Head of caudate nucleus (tissue), 42 donors: Measurements from ENCODE around the gene SEC14L5.
"Not testable (repeated sequence)": the region's sequence is repeated elsewhere in the genome, so short reads cannot be mapped to it uniquely, and the experiment has no call there.

Experiments
- DNase-seq, 42 donors: peaks; one replicate each; pipeline versions ENCODE4 v3.0.0 to v3.0.0-alpha.2; 2020 to 2021; ENCODE audit warnings: mixed read lengths in 7 of 42
- intact Hi-C: fragments of 100-400 bp; cut with DNase I; formaldehyde crosslinking; loops from one replicate; pipeline ENCODE4 v1.15.0; 2022

The SEC14L5 gene

DNA sequence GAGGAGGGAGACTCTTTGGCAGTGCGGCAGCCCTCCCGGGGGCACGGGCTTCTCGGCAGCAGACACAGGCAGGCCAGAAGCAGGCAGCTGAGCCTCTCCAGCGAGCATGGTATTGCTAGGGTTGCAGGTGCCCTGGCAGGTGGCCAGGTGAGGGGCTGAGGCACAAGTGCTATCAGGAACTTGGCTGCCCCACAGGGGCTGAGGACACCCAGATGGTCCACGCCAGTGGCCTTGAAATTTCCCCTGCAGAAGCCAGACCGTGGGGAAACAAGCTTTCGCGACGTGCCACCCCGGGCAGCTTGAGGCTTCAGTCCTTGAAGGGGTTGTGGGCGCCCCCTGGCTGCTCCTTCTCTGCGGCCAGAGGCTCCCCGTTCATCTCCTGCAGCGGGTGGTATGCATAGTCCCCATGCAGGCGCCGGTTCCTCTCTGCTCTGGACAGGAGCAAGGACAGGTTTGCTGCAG lies 67.1 kb downstream of the SEC14L5 start:
- DNase-seq: peak; percentile 74 to 94 (median 84)
- intact Hi-C loops: no loop called here

DNA sequence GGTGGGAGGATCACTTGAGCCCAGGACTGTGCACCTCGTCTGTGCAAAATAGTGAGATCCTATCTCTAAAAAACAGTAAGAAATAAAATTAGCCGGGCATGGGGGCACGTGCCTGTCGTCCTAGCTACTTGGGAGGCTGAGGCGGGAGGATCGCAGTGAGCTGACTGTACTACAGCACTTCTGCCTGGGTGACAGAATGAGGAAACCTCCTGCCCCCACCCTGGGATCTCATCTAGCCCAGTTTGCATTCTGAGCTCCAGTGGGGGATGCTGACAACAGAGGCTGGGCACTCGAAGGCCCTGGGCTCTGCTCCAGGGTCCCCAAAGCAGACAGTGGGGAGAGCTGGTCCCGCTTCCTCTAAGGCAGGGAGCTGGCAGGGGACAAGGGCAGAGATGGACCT lies 68.5 kb downstream of the SEC14L5 start:
- intact Hi-C loops: no loop called here
- DNase-seq: peak in 7 of 42 donors; percentile 16 to 58 (median 30)

DNA sequence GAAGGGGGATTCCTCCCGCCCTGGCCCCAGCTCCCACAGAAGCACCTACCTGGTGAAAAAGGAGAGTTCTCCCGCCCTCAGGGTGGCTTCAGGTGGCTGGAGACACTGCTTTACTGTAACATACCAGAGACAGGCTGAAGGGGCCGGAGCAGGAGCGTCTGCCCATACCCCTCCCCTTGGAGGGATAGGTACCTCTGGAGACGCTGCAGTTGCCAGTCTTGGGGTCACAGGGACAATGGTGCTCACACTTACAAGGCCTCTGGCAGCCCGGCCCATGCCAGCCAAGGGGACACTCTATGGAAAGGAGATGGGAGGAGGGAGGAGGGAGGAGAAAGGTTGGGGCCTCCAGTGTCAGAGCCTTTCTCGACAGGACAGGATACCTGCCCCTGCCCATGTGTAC lies 69.0 kb downstream of the SEC14L5 start:
- intact Hi-C loops: no loop called here
- peak in 4 of 42 donors; percentile 6 to 32 (median 11) for DNase-seq

DNA sequence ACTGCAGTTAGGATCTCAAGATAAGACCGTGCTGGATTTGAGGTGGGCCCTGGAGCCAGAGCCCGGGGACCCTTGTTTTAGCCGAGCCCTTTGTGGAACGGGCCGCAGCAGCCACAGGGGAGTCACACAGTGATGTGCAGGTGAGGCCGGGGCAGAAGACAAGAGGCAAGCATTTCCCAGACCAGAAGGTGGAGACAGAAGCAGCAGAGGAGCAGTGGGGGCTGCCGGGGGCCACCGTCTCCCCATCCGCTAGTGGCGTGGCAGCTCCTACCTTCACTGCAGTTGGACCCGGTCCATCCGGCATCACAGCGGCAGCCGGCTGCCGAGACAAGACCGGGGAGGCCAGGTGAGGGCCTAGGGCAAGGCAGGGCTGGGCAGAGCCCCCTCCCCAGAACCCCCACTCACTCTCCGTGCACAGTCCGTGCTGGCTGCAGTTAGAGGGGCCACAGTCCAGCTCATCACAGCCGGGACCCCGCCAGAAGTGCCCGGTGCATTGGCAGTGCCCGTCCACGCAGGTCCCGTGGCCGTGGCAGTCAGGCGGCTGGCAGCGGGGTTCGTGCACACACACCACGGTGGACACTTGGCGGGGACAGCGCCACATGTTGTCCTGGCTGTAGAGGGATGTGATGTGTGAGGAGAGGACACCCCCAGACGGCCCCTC lies 69.6 kb downstream of the SEC14L5 start:
- DNase-seq: peak in 5 of 42 donors; percentile 5 to 38 (median 15)
- intact Hi-C loops: no loop called here

DNA sequence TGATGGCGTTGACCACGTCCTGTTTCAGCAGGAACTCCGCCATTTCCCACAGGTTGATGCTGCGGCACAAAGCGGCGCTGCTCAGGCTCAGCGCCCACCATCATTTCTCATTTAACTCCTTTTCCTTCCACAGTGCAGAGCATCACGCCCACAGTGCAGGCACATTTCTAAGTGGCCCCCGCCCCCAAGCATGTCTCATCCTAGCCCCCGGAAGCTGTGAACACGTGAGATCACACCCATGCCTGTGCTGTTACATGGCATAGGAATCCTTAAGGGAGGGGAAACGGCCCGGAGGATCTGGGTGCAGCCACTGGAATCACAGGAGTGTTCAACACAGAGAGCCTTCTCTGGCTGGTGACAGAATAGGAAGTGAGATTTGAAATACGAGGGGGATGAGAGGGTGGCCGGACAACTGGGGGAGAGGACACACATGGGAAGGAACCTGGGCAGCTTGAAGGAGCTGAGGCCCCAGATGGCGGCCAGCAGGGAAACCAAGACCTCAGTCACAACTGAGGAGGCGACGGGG lies 70.9 kb downstream of the SEC14L5 start:
- peak; percentile 50 to 93 (median 80) for DNase-seq
- intact Hi-C loops: no loop called here

DNA sequence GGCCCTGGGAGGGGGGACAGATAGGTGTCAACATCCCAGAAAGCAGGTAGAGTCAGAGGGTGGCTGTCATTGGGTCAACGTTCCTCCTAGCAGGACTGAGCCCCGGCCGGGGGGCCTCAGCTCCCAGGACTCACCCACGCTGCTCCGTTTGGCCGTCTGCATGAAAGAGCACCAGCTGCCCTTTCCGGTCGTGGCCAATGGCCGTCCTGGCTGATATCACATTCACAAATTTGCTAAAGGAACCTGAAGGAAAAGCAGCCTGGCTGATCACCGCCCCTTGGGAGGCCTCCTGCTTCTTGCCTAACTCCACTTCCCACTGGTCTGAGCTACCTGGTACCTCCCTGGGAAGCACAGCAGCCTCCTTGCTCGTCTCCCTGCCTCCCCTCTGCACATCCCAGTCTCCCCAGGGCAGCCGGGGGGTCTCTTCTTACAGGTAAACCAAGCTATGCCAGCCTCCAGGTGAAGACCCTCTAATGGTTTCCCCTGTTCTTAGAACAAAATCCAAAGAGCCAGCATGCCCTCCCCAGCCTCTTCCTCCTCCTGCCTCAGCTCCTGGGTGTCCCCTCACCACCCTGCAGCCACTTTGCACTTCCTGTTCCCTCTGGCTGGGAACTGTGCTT lies 72.2 kb downstream of the SEC14L5 start:
- peak in 5 of 42 donors; percentile 1 to 28 (median 5) for DNase-seq

DNA sequence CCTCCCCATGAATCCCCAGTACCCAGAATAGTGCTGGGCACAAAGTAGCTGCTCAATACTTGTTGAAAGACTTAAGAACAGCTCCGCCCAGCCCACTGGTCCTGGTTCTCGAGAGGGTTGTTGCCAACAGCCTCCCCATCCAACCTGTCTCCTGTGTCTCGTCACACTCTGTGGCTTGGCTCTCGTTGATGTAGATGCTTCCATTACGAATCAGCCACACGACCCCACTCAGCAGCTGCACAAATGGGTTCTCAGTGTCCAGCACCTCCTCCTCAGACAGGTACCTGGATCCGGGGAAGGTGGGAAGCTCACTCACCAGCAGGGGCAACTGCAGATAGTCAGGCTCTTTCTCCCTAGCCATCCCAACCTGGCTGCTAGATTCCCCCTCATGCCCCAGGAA lies 73.5 kb downstream of the SEC14L5 start:
- intact Hi-C loops: loop anchor here (5.0 kb wide), 1 partner anchor 41 kb away; the partner anchor contains the start of gene ALG1
- peak in 7 of 42 donors; percentile 1 to 29 (median 8) for DNase-seq

More for the DNA sequence above, 72.2 kb downstream of the SEC14L5 start:
- intact Hi-C loops: loop anchor here (5.0 kb wide), 1 partner anchor 42 kb away; the partner anchor contains the start of gene ALG1

DNA sequence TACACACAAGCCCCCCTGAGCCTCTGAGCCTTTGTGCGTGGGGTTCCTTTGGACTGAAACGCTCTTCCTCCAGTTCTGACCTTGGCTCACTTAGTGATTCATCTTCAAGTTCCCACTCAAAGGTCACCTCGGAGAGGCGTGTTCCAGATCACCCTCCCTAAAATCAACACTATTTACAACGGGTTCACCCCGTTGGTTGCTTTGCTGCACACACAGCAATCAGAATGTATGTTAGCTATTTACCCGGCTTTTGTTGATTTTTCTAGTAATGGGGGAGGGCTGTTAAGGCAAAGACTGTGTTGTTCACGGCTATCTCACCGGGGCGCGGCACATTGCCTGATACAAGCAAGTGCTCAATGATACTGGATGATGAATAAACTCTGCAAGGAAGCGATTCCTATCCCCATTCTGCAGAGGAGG lies 74.6 kb downstream of the SEC14L5 start:
- DNase-seq: peak in 5 of 42 donors; percentile 4 to 19 (median 14)
- intact Hi-C loops: loop anchor here (5.0 kb wide), 1 partner anchor 40 kb away; the partner anchor contains the start of gene ALG1

DNA sequence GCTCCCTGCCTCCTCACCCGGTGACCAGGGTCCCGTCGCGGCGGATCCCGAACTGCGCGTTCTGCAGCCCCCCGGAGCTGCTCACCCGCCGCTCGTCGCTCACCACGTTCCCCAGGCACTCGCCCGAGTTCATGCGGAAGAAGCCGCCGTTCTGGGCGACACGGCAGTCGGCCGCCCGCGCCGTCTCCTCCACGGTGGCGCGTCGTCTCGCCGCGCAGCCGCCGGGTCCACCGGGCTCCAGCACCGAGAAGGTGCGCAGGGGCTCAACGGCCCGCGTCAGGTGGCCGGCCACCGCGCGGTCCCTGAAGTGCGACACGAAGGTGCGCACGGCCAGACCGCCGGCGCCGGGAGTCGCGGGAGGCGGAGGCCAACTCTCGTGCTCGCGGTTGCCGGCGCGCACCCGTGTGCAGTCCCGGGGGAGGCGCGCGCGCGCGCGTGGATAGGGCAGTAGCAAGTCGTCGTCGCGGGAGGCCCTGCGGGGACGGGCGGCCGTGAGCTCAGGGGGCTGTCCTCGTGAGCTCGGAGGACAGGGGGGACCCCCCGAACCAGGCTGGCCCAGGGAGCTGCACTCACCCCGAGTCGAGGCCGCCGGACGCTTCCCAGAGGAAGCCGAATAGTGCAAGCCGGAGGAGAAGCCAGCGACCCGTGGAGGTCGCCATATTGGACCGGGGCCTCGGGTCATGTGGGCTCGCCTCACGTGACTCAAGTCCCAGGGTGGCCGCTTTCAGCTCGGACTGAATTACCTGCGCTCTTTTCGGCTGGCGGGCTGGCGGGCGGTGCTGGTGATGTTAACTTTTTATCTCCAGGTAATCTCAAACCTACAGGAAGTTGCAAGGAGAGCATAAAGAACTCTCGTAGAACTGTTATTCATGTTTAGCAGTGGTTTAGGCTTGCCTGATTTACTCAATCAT lies 75.4 kb downstream of the SEC14L5 start, which contains the start of gene NAGPA:
TSS of gene NAGPA (minus strand) at position 680 of the 911 bp plus-strand sequence. CDS start at position 659, 21 bp downstream.
- intact Hi-C loops: loop anchor here (5.0 kb wide), 1 partner anchor 39 kb away; the partner anchor contains the start of gene ALG1
- peak; percentile 90 to 98 (median 94) for DNase-seq

DNA sequence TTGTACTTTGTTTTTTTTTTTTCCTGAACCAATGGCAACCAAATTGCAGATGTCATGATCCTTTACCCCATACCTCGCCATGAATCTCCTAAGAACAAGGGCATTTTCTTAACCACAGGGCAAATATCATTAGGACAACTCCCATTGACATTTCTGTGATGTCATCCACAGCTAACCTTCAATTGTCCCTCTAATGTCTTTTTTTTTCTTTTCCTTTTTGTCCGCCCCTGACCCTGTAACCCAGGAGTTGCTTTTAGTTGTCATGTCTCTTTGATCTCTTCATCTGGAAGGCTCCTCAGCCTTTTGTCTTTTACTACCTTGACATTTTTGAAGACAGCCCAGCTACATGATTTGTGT lies 76.0 kb downstream of the SEC14L5 start:
- intact Hi-C loops: loop anchor here (5.0 kb wide), 1 partner anchor 38 kb away; the partner anchor contains the start of gene ALG1
- peak in 2 of 42 donors; percentile 0 to 1 for DNase-seq

DNA sequence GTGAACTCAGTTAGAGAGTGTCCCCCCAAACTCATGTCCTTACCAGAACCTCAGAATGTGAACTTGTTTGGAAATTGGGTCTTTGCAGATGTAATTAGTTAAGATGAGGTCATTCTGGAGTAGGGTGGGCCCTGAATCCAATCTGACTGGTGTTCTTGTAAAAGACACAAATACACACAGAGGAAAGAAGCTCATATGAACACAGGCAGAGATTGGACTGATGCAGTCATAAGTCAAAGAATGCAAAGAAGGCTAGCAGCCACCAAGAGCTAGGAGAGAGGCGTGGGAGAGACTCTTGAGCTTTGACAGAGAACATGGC lies 77.7 kb downstream of the SEC14L5 start:
- peak in 2 of 42 donors; percentile 1 to 13 for DNase-seq
- intact Hi-C loops: no loop called here

DNA sequence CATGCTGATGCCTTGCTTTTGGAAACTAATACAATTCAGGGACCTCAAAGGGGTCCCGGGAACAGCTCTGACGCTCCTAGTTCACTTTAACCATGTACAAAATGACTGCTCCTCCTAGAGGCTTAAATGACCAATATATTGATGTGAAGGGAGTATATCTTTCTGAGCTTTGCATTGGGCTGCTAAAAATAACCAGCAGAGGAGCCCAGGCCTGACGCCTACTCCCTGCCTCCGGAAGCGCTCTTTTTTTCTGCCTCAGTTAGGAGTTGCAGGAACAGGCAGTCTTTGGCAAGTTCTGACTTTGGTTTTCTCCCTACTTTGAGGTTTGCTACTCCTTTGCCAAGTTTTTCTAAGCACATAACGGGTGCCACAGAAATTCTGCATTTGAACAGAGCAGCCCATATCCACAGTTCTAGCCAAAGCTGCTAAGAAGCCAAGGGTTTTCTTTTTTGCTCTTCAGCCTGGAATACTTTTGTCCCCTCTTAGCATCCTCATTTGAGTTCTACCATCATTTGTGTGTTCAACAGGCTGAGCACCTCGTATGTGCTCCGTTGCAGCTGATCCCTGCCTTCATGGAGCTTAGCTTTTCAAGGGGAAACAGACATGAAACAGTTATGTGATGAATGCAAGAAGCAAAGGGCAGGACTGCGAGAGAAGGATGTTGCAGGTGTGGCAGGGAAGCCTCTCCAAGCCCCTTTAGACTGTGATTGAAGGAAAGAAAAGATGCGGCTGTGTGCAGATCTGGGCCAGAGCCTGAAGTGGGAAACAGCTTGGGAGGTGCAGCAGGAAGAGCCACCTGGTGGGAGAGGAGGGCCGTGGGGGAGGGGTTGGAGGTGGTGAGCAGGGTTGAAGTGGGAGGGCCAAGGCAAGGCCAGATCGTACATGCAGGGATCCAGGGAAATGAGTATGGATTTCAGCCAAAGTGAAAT lies 78.4 kb downstream of the SEC14L5 start:
- peak in 15 of 42 donors; percentile 1 to 76 (median 52) for DNase-seq
- intact Hi-C loops: no loop called here

DNA sequence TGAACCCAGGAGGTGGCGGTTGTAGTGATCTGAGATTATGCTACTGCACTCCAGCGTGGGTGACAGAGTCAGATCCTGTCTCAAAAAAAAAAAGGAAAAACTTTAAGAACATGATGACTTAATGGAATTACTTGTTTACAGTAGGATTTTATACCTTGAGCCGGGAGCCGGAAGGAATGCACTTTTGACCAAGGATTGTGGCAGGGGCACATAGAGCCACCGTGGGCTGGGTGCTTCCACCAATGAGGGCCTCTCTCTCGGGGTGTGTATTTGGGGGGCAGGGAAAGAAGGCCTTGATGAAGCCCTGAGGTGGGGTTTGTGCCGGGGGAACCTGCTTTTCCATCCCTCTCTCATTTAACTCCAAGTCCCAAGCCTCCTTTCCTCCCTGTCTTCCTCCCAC lies 82.3 kb downstream of the SEC14L5 start:
- peak in 3 of 42 donors; percentile 2 to 23 (median 16) for DNase-seq
- intact Hi-C loops: no loop called here

DNA sequence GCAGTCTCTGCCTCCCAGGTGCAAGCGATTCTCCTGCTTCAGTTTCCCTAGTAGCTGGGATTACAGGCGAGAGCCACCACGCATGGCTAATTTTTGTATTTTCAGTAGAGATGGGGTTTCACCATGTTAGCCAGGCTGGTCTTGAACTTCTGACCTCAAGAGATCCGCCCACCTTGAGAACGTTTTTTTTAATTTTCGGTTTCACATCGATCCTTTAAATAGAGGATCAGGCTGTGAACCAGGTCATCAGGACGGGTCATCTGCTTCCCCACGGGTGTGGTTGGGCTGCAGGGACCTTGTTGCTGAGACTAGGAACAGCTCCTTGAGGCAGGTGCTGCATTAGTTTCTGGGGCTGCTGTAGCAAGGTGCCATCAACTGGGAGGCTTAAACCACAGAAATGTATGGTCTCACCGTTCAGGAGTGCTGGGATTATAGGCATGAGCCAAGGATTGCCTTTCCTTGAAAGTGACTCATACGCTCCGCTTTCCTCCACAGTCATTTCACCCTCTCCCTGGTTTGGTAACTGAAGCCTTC lies 83.5 kb downstream of the SEC14L5 start:
- intact Hi-C loops: no loop called here
- DNase-seq: peak in 6 of 42 donors; percentile 4 to 22 (median 14)

DNA sequence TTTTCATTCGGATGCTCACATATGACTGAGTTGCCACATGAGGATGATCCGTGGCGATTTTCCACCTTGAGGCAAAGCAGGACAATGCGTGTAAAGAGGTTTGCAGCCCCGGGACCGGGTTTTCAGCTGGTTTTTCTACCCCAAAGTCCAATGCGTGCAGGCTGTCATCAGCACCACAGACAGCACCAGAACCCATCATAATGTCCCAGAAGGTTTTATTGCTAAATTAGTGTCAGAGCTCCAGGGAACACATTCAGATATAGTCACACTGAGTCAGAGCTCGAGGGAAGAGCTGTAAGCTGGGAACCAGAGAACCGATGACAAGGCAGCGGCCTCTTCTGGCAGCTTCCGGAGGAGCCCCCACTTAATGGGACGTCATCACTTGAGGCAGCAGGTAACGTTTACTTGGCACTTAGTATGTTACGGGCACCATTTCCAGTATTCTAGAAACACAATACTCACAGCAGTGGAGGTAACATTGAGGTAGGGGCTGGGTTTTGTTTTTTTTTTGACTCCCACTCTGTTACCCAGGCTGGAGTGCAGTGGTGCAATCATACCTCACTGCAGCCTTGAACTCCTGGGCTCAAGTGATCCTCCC lies 84.5 kb downstream of the SEC14L5 start:
- intact Hi-C loops: no loop called here

DNA sequence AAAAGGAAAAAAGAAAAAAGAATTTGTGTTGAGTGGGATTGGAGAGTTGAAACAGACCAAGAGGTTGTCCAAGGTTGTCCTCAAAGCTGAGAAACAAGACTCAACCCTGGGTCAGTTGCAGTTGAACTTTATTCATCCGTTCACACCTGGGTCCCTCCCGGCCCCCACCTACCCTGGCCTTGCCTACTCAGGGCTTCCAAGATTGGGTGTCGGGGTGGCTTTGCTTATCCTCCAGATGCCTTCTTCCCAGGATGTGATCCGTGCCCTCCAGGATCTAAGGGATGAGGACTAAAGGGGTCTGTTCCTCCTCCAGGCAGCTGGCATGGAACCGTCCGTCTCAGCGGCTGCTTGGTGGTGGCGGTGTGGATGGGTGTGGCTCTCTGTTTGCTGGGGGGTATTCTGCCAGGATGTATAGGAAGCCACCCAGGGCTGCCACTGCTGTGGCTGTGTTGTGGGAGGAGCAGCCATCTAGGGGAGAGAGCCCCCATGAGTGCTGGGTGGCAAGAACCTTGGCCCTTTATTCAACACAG lies 85.9 kb downstream of the SEC14L5 start:
- intact Hi-C loops: no loop called here
- peak in 3 of 42 donors; percentile 0 to 16 (median 1) for DNase-seq

More for the DNA sequence above, 84.5 kb downstream of the SEC14L5 start:
- DNase-seq: peak in 15 of 42 donors; percentile 39 to 72 (median 60)

DNA sequence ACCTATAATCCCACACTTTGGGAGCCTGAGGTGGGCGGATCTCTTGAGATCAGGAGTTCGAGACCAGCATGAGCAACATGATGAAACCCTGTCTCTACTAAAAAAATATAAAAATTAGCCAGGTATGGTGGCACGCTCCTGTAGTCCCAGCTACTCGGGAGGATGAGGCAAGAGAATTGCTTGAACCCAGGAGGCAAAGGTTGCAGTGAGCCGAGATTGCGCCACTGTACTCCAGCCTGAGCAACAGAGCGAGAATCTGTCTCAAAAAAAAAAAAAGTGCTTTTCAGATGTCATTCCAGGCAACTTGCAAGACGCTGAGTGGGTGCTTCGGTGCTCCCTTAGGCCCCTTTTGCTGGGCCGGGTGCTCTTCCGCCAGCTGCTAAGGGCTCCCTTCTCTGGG lies 86.5 kb downstream of the SEC14L5 start:
- DNase-seq, intact Hi-C loops: not testable (repeated sequence)
